OCI-LY1 (cell line): ENCODE results near the gene ADGRD2.

Experiments
- H2AFZ ChIP-seq: fragments of 200-600 bp; sonication (generic), shearing (Covaris generic); 2 replicates; pipeline ENCODE4 v1.6.0; 2014; ENCODE audit warnings: antibody characterized with exemption, mild to moderate bottlenecking, low read length
- H3F3A ChIP-seq: fragments of 200-600 bp; sonication (generic), shearing (Covaris generic); 2 replicates; pipeline ENCODE4 v1.6.0; 2014; ENCODE audit warnings: mild to moderate bottlenecking, antibody characterized with exemption, low read length, moderate library complexity; ENCODE audit not compliant: insufficient read depth
- H3K27ac ChIP-seq: fragments of 200-600 bp; sonication (generic); 2 replicates; pipeline ENCODE4 v1.5.1; 2014; ENCODE audit warnings: low read length, mixed run types, mild to moderate bottlenecking, low read depth; ENCODE audit not compliant: poor library complexity, severe bottlenecking
- H3K27me3 ChIP-seq: fragments of 200-600 bp; sonication (generic); 2 replicates; pipeline ENCODE4 v1.6.0; 2014; ENCODE audit warnings: antibody characterized with exemption, mild to moderate bottlenecking, low read length, moderate library complexity; ENCODE audit not compliant: insufficient read depth
- H3K36me3 ChIP-seq: fragments of 200-600 bp; sonication (generic); 2 replicates; pipeline ENCODE4 v1.6.1; 2014; ENCODE audit warnings: mild to moderate bottlenecking, antibody characterized with exemption, low read length, moderate library complexity, mixed read lengths; ENCODE audit not compliant: insufficient read depth
- H3K4me1 ChIP-seq: fragments of 200-600 bp; sonication (generic); 2 replicates; pipeline ENCODE4 v1.5.1; 2014; ENCODE audit warnings: mild to moderate bottlenecking, low read length, moderate library complexity; ENCODE audit not compliant: insufficient read depth, severe bottlenecking
- H3K4me2 ChIP-seq: fragments of 200-600 bp; sonication (generic), shearing (Covaris generic); 2 replicates; pipeline ENCODE4 v1.6.1; 2014; ENCODE audit warnings: low read length
- H3K4me3 ChIP-seq: fragments of 200-600 bp; sonication (generic); 2 replicates; pipeline ENCODE4 v1.5.1; 2014; ENCODE audit warnings: low read length, low read depth, mild to moderate bottlenecking, mixed read lengths; ENCODE audit not compliant: poor library complexity, severe bottlenecking
- H3K79me2 ChIP-seq: fragments of 200-600 bp; shearing (Covaris generic); 2 replicates; pipeline ENCODE4 v1.6.1; 2016; ENCODE audit warnings: mixed run types, low read length, mixed read lengths; ENCODE audit not compliant: insufficient read depth
- H3K9ac ChIP-seq: fragments of 200-600 bp; sonication (generic), shearing (Covaris generic); 2 replicates; pipeline ENCODE4 v1.6.1; 2014; ENCODE audit warnings: mild to moderate bottlenecking, low read length, mixed read lengths
- H3K9me2 ChIP-seq: fragments of 200-600 bp; sonication (generic), shearing (Covaris generic); 2 replicates; pipeline ENCODE4 v1.6.1; 2014; ENCODE audit warnings: low read depth, mild to moderate bottlenecking, low read length, mixed read lengths
- H3K9me3 ChIP-seq: fragments of 200-600 bp; shearing (Covaris generic); 2 replicates; pipeline ENCODE4 v1.6.1; 2014; ENCODE audit warnings: low read length, mixed read lengths
- H4K20me1 ChIP-seq: fragments of 200-600 bp; sonication (generic), shearing (Covaris generic); 2 replicates; pipeline ENCODE4 v1.6.0; 2016; ENCODE audit warnings: mild to moderate bottlenecking, low read length; ENCODE audit not compliant: insufficient read depth
- EZH2 ChIP-seq: fragments of 200-600 bp; sonication (generic), shearing (Covaris generic); IDR thresholded peaks from 2 replicates; pipeline ENCODE4 v1.8.0; 2017; ENCODE audit warnings: borderline replicate concordance, mixed run types, mild to moderate bottlenecking, antibody characterized with exemption, low read length, moderate library complexity, mixed read lengths
- TF ChIP-seq, protein P1 (sequence below): fragments of 200-600 bp; sonication (generic), shearing (Covaris generic); IDR thresholded peaks from 2 replicates; pipeline ENCODE4 v1.5.1; 2017; ENCODE audit warnings: mild to moderate bottlenecking, antibody characterized with exemption, low read length, moderate library complexity, mixed read lengths

Gene ADGRD2

DNA sequence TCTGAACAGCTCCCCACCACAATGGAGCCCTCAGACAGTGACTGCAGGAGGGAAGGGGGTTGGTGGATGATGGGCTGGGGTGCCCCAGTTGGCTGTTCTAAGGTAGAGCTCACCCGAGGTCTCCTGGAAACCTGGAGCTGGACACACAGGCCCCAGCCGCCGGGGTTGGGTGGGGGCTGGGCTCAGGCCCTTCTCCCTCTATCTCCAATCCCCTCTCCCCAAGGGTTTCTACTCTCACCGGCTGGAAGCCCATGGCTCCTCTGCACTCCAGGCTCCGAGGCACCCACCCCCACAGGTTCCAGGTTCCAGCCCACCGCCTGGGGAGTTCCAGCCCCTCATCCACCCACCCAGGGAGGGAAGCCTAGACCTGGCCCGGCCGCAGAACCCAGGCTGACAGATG lies 56.2 kb downstream of the ADGRD2 start:
- Histone ChIP-seq H3K4me1 (no peaks in the 10 kb centered on the region), H3K9me2 (no peaks in the 10 kb centered on the region), H3F3A (no peaks in the 10 kb centered on the region), H3K4me3 (no peak overlapping the region), H3K36me3 (no peaks in the 10 kb centered on the region), H3K9me3 (no peaks in the 10 kb centered on the region), H3K79me2 (no peaks in the 10 kb centered on the region), H3K27me3 (no peaks in the 10 kb centered on the region; the same call in 1 of the 2 replicates), H4K20me1 (no peaks in the 10 kb centered on the region), H3K4me2 (no peak overlapping the region), H3K9ac (no peak overlapping the region), H3K27ac (no peak overlapping the region), H2AFZ (no peak overlapping the region)
- TF ChIP-seq, protein P1, sequence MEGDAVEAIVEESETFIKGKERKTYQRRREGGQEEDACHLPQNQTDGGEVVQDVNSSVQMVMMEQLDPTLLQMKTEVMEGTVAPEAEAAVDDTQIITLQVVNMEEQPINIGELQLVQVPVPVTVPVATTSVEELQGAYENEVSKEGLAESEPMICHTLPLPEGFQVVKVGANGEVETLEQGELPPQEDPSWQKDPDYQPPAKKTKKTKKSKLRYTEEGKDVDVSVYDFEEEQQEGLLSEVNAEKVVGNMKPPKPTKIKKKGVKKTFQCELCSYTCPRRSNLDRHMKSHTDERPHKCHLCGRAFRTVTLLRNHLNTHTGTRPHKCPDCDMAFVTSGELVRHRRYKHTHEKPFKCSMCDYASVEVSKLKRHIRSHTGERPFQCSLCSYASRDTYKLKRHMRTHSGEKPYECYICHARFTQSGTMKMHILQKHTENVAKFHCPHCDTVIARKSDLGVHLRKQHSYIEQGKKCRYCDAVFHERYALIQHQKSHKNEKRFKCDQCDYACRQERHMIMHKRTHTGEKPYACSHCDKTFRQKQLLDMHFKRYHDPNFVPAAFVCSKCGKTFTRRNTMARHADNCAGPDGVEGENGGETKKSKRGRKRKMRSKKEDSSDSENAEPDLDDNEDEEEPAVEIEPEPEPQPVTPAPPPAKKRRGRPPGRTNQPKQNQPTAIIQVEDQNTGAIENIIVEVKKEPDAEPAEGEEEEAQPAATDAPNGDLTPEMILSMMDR: no peak
- no peak for TF ChIP-seq EZH2

DNA sequence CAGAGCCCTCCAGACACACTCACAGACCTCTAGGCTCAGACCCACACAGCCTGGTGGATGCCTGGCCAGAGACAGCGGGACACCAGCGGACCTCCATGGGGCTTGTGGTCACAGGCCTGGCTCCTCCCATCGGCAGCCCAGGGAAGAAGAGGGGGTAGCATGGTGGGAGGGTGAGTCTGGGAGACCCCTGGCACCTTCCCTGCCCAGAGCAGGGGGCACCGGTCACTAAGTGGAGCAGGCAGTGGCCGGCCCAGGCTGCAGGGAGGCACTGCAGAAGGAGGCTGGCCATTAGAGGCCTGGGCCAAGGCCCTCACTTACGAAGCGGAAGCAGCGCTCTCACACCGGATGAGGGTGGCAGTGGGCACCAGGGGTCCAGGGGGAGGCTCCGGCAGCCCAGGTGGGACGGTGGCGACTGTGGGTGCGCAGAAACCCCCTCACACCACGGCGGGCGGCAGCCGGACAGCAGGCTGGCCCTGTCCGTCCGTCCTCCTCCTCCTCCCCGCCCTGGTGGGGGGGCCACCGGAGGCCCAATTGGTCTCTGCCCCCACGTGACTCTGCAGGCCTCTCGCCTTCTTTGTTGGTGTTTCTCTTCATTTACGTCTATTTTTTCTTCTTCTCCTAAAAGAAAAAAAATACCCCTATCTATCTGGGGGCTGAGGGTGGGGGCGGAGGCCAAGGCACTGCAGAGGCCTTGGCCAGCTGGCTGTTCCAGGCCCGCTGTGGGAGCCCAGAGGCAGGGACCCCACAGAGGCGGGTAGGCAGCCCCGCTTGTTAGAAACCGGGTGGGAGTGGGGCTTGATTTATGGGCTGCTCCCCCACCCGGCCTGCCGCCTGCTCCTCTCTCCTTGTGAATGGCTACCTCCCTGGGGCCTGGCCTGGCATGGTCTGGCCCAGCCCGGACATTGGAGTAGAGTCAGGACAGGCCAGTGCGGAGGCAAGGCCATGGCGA lies 57.0 kb downstream of the ADGRD2 start, which contains the start of gene NR5A1:
NR5A1 (minus strand) TSS at position 469 of the 949 bp plus-strand sequence. CDS start 4,004 bp downstream, outside the sequence.
- H3K79me2 ChIP-seq: no peaks in the 10 kb centered on the region
- no peak within 1 kb of the TSS for H3K9ac ChIP-seq
- no peaks in the 10 kb centered on the region for H3F3A ChIP-seq
- no peak within 1 kb of the TSS for H2AFZ ChIP-seq
- H3K4me2 ChIP-seq: no peak within 1 kb of the TSS
- no peaks in the 10 kb centered on the region for H3K36me3 ChIP-seq
- no peaks in the 10 kb centered on the region for H4K20me1 ChIP-seq
- no peaks in the 10 kb centered on the region for H3K9me2 ChIP-seq
- H3K27ac ChIP-seq: no peak within 1 kb of the TSS
- H3K4me1 ChIP-seq: no peaks in the 10 kb centered on the region
- no peaks in the 10 kb centered on the region for H3K9me3 ChIP-seq
- TF ChIP-seq, protein P1: no peak
- no peak for TF ChIP-seq EZH2
- H3K4me3 ChIP-seq: no peak within 1 kb of the TSS
- no peaks in the 10 kb centered on the region; the same call in 1 of the 2 replicates for H3K27me3 ChIP-seq

DNA sequence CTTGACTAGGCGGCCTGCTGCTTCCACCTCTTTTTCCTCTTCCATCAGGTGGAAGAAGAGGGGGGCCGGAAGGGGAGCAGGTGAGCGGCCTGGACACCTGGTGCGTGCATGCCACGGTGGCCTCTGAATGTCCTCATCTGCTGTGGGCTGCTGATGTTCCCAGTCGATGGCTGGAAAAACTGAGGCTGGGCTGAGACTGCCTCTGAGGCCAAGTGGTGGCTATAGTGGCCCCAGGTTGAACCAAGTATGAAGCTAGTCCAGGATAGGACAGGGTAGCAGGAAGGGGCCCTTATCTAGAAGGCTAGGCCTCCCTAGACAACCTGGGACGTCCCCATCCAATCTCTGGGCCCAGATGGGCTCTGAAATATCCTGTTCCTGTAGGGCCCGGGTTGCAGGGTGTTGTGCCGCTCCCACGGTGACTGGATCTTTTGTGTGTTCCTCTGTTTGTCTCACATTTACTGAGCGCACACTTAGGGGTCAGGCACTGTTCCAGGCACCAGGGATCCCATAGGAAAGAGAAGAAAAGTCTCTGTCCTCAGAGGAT lies 57.7 kb downstream of the ADGRD2 start:
- Histone ChIP-seq H3K4me1 (no peaks in the 10 kb centered on the region), H3K9me2 (no peaks in the 10 kb centered on the region), H3K9ac (no peak overlapping the region), H3K9me3 (no peaks in the 10 kb centered on the region), H2AFZ (no peak overlapping the region), H3K36me3 (no peaks in the 10 kb centered on the region), H3K4me2 (no peak overlapping the region), H3K27me3 (no peaks in the 10 kb centered on the region; the same call in 1 of the 2 replicates), H3K79me2 (no peaks in the 10 kb centered on the region), H3K27ac (no peak overlapping the region), H3K4me3 (no peak overlapping the region), H4K20me1 (no peaks in the 10 kb centered on the region), H3F3A (no peaks in the 10 kb centered on the region)
- TF ChIP-seq, protein P1: no peak
- no peak for TF ChIP-seq EZH2
